GM12878 (cell line): ENCODE data around the gene PIGB. TPM values are rescaled to one million over a fixed set of nuclear protein-coding genes. Genes with fewer than 3 reads are reported as not detected.

Experiments used
- ATAC-seq: fragments of 200-7000 bp; cut with Tn5 transposase; 3 replicates; pipeline ENCODE4 v1.9.1; 2020; ENCODE audit warnings: mild to moderate bottlenecking, moderate library complexity
- BruUV-seq: library from RNA; stranded (reverse); fragments of 400-500 nt; replicated peaks from 2 replicates; lab custom pipeline; 2021; lab: Mats Ljungman, UMichigan
- CTCF ChIA-PET: fragments of 300-600 bp; sonication (Branson Sonifier 250); formaldehyde crosslinking; extraction: SDS; loops from one replicate; lab custom pipeline; 2021; ENCODE audit warnings: inconsistent platforms; lab: Yijun Ruan, JAX
- POLR2A ChIA-PET: fragments of 350-600 bp; formaldehyde crosslinking; extraction: SDS; loops from one replicate; lab custom pipeline; 2021; ENCODE audit warnings: inconsistent platforms; lab: Charles Lee
- RAD21 ChIA-PET: fragments of 300-600 bp; sonication (Branson Sonifier 250); formaldehyde crosslinking; loops from one replicate; lab custom pipeline; 2023; ENCODE audit warnings: antibody characterized with exemption; ENCODE audit not compliant: unreplicated experiment; lab: Charles Lee
- SMC1A ChIA-PET: fragments of 300-600 bp; sonication (Branson Sonifier 250); formaldehyde crosslinking; loops from one replicate; lab custom pipeline; 2023; ENCODE audit not compliant: unreplicated experiment, uncharacterized antibody; lab: Charles Lee
- DNase-seq: peaks from one replicate; pipeline ENCODE4 v3.0.0-alpha.2; 2011; ENCODE audit warnings: low read depth, low spot score
- FAIRE-seq: peaks from 3 replicates; lab custom pipeline; 2011; peaks lifted over from hg19 to GRCh38; lab: Jason Lieb, UNC
- H2AFZ ChIP-seq: 2 replicates; pipeline ENCODE4 v1.6.0; 2011; ENCODE audit warnings: low read depth, low read length, control low read depth; ENCODE audit not compliant: control insufficient read depth
- H3K27ac ChIP-seq: 2 replicates; pipeline ENCODE4 v1.5.1; 2011; ENCODE audit warnings: control low read depth; ENCODE audit not compliant: control insufficient read depth, insufficient read depth
- H3K27me3 ChIP-seq, 2 experiments: replicated peaks in 1 of 2; 2 replicates each; pipeline versions ENCODE4 v1.6.0 to v1.6.1; 2011; ENCODE audit warnings: low read length in 1 of 2; ENCODE audit not compliant: control insufficient read depth in 2 of 2, insufficient read depth in 2 of 2
- H3K36me3 ChIP-seq, 2 experiments: 2 replicates each; pipeline ENCODE4 v1.5.1; 2011; ENCODE audit warnings: low read length in 1 of 2; ENCODE audit not compliant: control insufficient read depth in 2 of 2, insufficient read depth in 2 of 2
- H3K4me1 ChIP-seq: 2 replicates; pipeline ENCODE4 v1.6.1; 2011; ENCODE audit warnings: mild to moderate bottlenecking, low read length, moderate library complexity, mixed read lengths; ENCODE audit not compliant: control insufficient read depth, insufficient read depth
- H3K4me2 ChIP-seq: 2 replicates; pipeline ENCODE4 v1.6.0; 2011; ENCODE audit warnings: control low read depth; ENCODE audit not compliant: control insufficient read depth, insufficient read depth
- H3K4me3 ChIP-seq: fragments of 200-600 bp; sonication (generic); 2 replicates; pipeline ENCODE4 v1.5.1; 2016
- H3K79me2 ChIP-seq: 2 replicates; pipeline ENCODE4 v1.6.0; 2011; ENCODE audit warnings: low read length; ENCODE audit not compliant: control insufficient read depth, insufficient read depth
- H3K9ac ChIP-seq: 2 replicates; pipeline ENCODE4 v1.8.0; 2011; ENCODE audit warnings: low read length, control low read depth, mixed read lengths; ENCODE audit not compliant: control insufficient read depth, insufficient read depth
- H3K9me3 ChIP-seq: replicated peaks from 3 replicates; pipeline ENCODE4 v1.5.1; 2011; ENCODE audit warnings: mild to moderate bottlenecking, low read length; ENCODE audit not compliant: control insufficient read depth, insufficient read depth
- H4K20me1 ChIP-seq: 2 replicates; pipeline ENCODE4 v1.6.0; 2011; ENCODE audit not compliant: control insufficient read depth, insufficient read depth
- GABPA ChIP-seq: IDR thresholded peaks from 2 replicates; pipeline ENCODE4 v1.6.1; 2014; ENCODE audit warnings: antibody characterized with exemption, low read depth, mild to moderate bottlenecking, inconsistent platforms
- HCFC1 ChIP-seq: fragments of 150-350 bp; IDR thresholded peaks from 2 replicates; pipeline ENCODE4 v1.6.1; 2014; ENCODE audit warnings: low read length
- JUND ChIP-seq: IDR thresholded peaks from 2 replicates; pipeline ENCODE4 v1.6.1; 2012; ENCODE audit warnings: low read depth, mild to moderate bottlenecking, low read length, improper control_type of control experiment, moderate library complexity
- NFIC ChIP-seq: IDR thresholded peaks from 2 replicates; pipeline ENCODE4 v1.6.1; 2012; ENCODE audit warnings: low read depth, mild to moderate bottlenecking, inconsistent platforms, low read length, moderate library complexity
- POU2F2 ChIP-seq: IDR thresholded peaks from 3 replicates; pipeline ENCODE4 v1.6.1; 2011; ENCODE audit warnings: low read depth, mild to moderate bottlenecking, low read length, borderline replicate concordance
- RBBP5 ChIP-seq: fragments of 200-600 bp; sonication (generic); conservative IDR thresholded peaks from 2 replicates; pipeline ENCODE4 v1.6.1; 2016
- TARDBP ChIP-seq: IDR thresholded peaks from 2 replicates; pipeline ENCODE4 v1.6.1; 2016; ENCODE audit warnings: borderline replicate concordance
- YBX1 ChIP-seq: fragments of 450-650 bp; IDR thresholded peaks from 2 replicates; pipeline ENCODE4 v1.6.1; 2016; ENCODE audit warnings: antibody characterized with exemption
- ZNF217 ChIP-seq: fragments of 450-650 bp; IDR thresholded peaks from 2 replicates; pipeline ENCODE4 v1.6.1; 2017; ENCODE audit warnings: antibody characterized with exemption, mild to moderate bottlenecking
- ZNF24 ChIP-seq: fragments of 450-650 bp; IDR thresholded peaks from 2 replicates; pipeline ENCODE4 v1.6.1; 2017; ENCODE audit warnings: antibody characterized with exemption, mild to moderate bottlenecking
- WGBS: methylation state at CpG from one replicate; pipeline ENCODE4 v1.1.6; 2016; ENCODE audit warnings: low lambda C conversion rate; ENCODE audit not compliant: insufficient replicate concordance, insufficient coverage; ENCODE audit errors: missing lambda C conversion rate; 5-methylcytosine and 5-hydroxymethylcytosine counted together
- in situ Hi-C: fragments of 300-500 bp; cut with MboI; formaldehyde crosslinking; loops from 9 replicates; pipeline ENCODE4 v1.14.3; 2018; ENCODE audit warnings: mixed read lengths
- intact Hi-C: fragments of 100-400 bp; cut with micrococcal nuclease; formaldehyde crosslinking; loops from one replicate; pipeline ENCODE4 v1.14.2; 2022; ENCODE audit not compliant: unreplicated experiment
- polyA plus RNA-seq, 11 experiments: library from polyadenylated mRNA; depleted of rRNA in 4 of 11; unstranded in 6 of 11; stranded (reverse) in 5 of 11; fragments of >200 nt; fragmentation: Nextera tagmentation in 4 of 11; fragmentation: Illumina TruSeq in 1 of 11; extraction: Ambion mirVana in 4 of 11; extraction: Trizol in 1 of 11; gene quantifications; 1 replicate in 1 of 11; 2 replicates in 10 of 11; pipeline versions ENCODE4 v1.2.1 to v1.2.3, GENCODE V29; 2011 to 2016; ENCODE audit warnings: inconsistent platforms in 2 of 11, missing spikeins in 2 of 11, low read depth in 1 of 11
- total RNA-seq, 4 experiments: library from RNA; depleted of rRNA in 3 of 4; stranded (reverse); fragments of >200 nt in 3 of 4; fragmentation: Illumina TruSeq in 1 of 4; extraction: Trizol in 1 of 4; gene quantifications; 2 replicates each; pipeline versions ENCODE4 v1.2.1 to v1.2.3, GENCODE V29; 2013 to 2021
- TF ChIP-seq, protein P1 (sequence below): fragments of 450-650 bp; IDR thresholded peaks from 2 replicates; pipeline ENCODE4 v1.6.1; 2017; ENCODE audit warnings: mild to moderate bottlenecking, low read depth, inconsistent platforms; ENCODE audit not compliant: poor library complexity, severe bottlenecking

The PIGB gene
- total and polyA plus RNA-seq, 10 of the 15 experiments (the other 5 are each of a cell fraction or from before 2014, with no cell fraction given) = 17.9 to 46.0 (median 25.2) TPM

DNA sequence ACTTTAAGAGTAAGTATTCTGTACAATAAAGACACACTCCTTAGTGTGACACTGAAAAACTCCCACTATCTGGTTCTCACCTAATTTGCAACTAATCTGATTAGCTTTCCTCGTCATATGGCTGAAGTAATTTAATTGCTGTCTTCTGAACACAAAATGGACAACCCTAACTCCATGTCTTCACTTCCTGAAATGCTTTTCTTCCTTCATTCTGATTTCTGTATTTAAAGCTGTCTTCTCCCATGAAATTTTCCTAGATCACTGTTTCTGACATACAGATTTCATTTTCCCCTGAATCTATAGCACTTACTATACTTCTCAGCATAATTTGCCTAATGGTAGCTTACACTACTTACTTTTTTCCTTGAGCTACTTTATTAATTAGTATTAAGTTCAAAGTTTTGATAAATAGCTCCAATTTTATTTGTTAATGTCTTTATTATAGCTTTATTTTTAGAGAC lies 82.8 kb downstream of the PIGB start:
- FAIRE-seq = no peak
- intact Hi-C loops = loop anchor here (10.0 kb wide), 1 partner anchor 207 kb away; the partner anchor contains the start of gene RSL24D1

More for the DNA sequence above, 82.8 kb downstream of the PIGB start:
- Histone ChIP-seq H3K4me3 (no peak overlapping the region), H3K36me3 (no peaks in the 10 kb centered on the region; a peak in 1 of 4 replicates), H3K4me1 (peaks cover 25% of the 10 kb centered on the region), H2AFZ (no peak overlapping the region), H3K27ac (peak overlapping the region; percentile 73), H3K79me2 (peaks cover 6% of the 10 kb centered on the region), H3K27me3 (no peaks in the 10 kb centered on the region), H3K9me3 (no peaks in the 10 kb centered on the region), H3K9ac (no peak overlapping the region), H4K20me1 (no peaks in the 10 kb centered on the region), H3K4me2 (no peak overlapping the region)
- in situ Hi-C loops = no loop called here
- ChIA-PET CTCF (interaction anchor here (0.6 to 1.6 kb wide), 12 partner anchors 9 to 1529 kb away, joined by 3 to 7 read pairs (median 3); no protein-coding TSS in a partner anchor), SMC1A (interaction anchor here (0.7 to 1.6 kb wide), 10 partner anchors 11 to 114 kb away, joined by 3 to 5 read pairs (median 4); no protein-coding TSS in a partner anchor), RAD21 (interaction anchor here (0.6 to 0.9 kb wide), 2 partner anchors 18 to 79 kb away, joined by 3 read pairs; no protein-coding TSS in a partner anchor), POLR2A (interaction anchor here (0.6 to 1.1 kb wide), 2 partner anchors 9 to 1946 kb away, joined by 3 to 4 read pairs; no protein-coding TSS in a partner anchor)
- no peak for ATAC-seq
- no peak for TF ChIP-seq NFIC
- TF ChIP-seq TARDBP = no peak
- TF ChIP-seq ZNF217 = no peak
- TF ChIP-seq GABPA = no peak
- no peak for TF ChIP-seq HCFC1
- TF ChIP-seq RBBP5 = no peak
- TF ChIP-seq, protein P1, sequence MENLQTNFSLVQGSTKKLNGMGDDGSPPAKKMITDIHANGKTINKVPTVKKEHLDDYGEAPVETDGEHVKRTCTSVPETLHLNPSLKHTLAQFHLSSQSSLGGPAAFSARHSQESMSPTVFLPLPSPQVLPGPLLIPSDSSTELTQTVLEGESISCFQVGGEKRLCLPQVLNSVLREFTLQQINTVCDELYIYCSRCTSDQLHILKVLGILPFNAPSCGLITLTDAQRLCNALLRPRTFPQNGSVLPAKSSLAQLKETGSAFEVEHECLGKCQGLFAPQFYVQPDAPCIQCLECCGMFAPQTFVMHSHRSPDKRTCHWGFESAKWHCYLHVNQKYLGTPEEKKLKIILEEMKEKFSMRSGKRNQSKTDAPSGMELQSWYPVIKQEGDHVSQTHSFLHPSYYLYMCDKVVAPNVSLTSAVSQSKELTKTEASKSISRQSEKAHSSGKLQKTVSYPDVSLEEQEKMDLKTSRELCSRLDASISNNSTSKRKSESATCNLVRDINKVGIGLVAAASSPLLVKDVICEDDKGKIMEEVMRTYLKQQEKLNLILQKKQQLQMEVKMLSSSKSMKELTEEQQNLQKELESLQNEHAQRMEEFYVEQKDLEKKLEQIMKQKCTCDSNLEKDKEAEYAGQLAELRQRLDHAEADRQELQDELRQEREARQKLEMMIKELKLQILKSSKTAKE = no peak
- no peak for TF ChIP-seq ZNF24
- TF ChIP-seq POU2F2 = no peak
- TF ChIP-seq YBX1 = no peak
- TF ChIP-seq JUND = no peak
- no peak for DNase-seq
- no TSS peak for BruUV-seq
- 96% methylated on average over 1 of the region's 1 CpG for WGBS
